GM12878 (cell line): ENCODE measurements around the gene AFAP1. TPM values are rescaled to one million over a fixed set of nuclear protein-coding genes. Genes with fewer than 3 reads are reported as not detected.

Experiments used
- ATAC-seq: fragments of 200-7000 bp; cut with Tn5 transposase; 3 replicates; pipeline ENCODE4 v1.9.1; 2020; ENCODE audit warnings: mild to moderate bottlenecking, moderate library complexity
- BruUV-seq: library from RNA; stranded (reverse); fragments of 400-500 nt; replicated peaks from 2 replicates; lab custom pipeline; 2021; lab: Mats Ljungman, UMichigan
- CTCF ChIA-PET: fragments of 300-600 bp; sonication (Branson Sonifier 250); formaldehyde crosslinking; extraction: SDS; loops from one replicate; lab custom pipeline; 2021; ENCODE audit warnings: inconsistent platforms; lab: Yijun Ruan, JAX
- POLR2A ChIA-PET: fragments of 350-600 bp; formaldehyde crosslinking; extraction: SDS; loops from one replicate; lab custom pipeline; 2021; ENCODE audit warnings: inconsistent platforms; lab: Charles Lee
- RAD21 ChIA-PET: fragments of 300-600 bp; sonication (Branson Sonifier 250); formaldehyde crosslinking; loops from one replicate; lab custom pipeline; 2023; ENCODE audit warnings: antibody characterized with exemption; ENCODE audit not compliant: unreplicated experiment; lab: Charles Lee
- SMC1A ChIA-PET: fragments of 300-600 bp; sonication (Branson Sonifier 250); formaldehyde crosslinking; loops from one replicate; lab custom pipeline; 2023; ENCODE audit not compliant: unreplicated experiment, uncharacterized antibody; lab: Charles Lee
- DNase-seq: peaks from one replicate; pipeline ENCODE4 v3.0.0-alpha.2; 2011; ENCODE audit warnings: low read depth, low spot score
- FAIRE-seq: peaks from 3 replicates; lab custom pipeline; 2011; peaks lifted over from hg19 to GRCh38; lab: Jason Lieb, UNC
- H2AFZ ChIP-seq: 2 replicates; pipeline ENCODE4 v1.6.0; 2011; ENCODE audit warnings: low read depth, low read length, control low read depth; ENCODE audit not compliant: control insufficient read depth
- H3K27ac ChIP-seq: 2 replicates; pipeline ENCODE4 v1.5.1; 2011; ENCODE audit warnings: control low read depth; ENCODE audit not compliant: control insufficient read depth, insufficient read depth
- H3K27me3 ChIP-seq, 2 experiments: replicated peaks in 1 of 2; 2 replicates each; pipeline versions ENCODE4 v1.6.0 to v1.6.1; 2011; ENCODE audit warnings: low read length in 1 of 2; ENCODE audit not compliant: control insufficient read depth in 2 of 2, insufficient read depth in 2 of 2
- H3K36me3 ChIP-seq, 2 experiments: 2 replicates each; pipeline ENCODE4 v1.5.1; 2011; ENCODE audit warnings: low read length in 1 of 2; ENCODE audit not compliant: control insufficient read depth in 2 of 2, insufficient read depth in 2 of 2
- H3K4me1 ChIP-seq: 2 replicates; pipeline ENCODE4 v1.6.1; 2011; ENCODE audit warnings: mild to moderate bottlenecking, low read length, moderate library complexity, mixed read lengths; ENCODE audit not compliant: control insufficient read depth, insufficient read depth
- H3K4me2 ChIP-seq: 2 replicates; pipeline ENCODE4 v1.6.0; 2011; ENCODE audit warnings: control low read depth; ENCODE audit not compliant: control insufficient read depth, insufficient read depth
- H3K4me3 ChIP-seq: fragments of 200-600 bp; sonication (generic); 2 replicates; pipeline ENCODE4 v1.5.1; 2016
- H3K79me2 ChIP-seq: 2 replicates; pipeline ENCODE4 v1.6.0; 2011; ENCODE audit warnings: low read length; ENCODE audit not compliant: control insufficient read depth, insufficient read depth
- H3K9ac ChIP-seq: 2 replicates; pipeline ENCODE4 v1.8.0; 2011; ENCODE audit warnings: low read length, control low read depth, mixed read lengths; ENCODE audit not compliant: control insufficient read depth, insufficient read depth
- H3K9me3 ChIP-seq: replicated peaks from 3 replicates; pipeline ENCODE4 v1.5.1; 2011; ENCODE audit warnings: mild to moderate bottlenecking, low read length; ENCODE audit not compliant: control insufficient read depth, insufficient read depth
- H4K20me1 ChIP-seq: 2 replicates; pipeline ENCODE4 v1.6.0; 2011; ENCODE audit not compliant: control insufficient read depth, insufficient read depth
- CUX1 ChIP-seq: IDR thresholded peaks from 2 replicates; pipeline ENCODE4 v1.6.1; 2012; ENCODE audit warnings: improper control_type of control experiment, low read depth, low read length; ENCODE audit not compliant: insufficient replicate concordance
- FOXM1 ChIP-seq: IDR thresholded peaks from 2 replicates; pipeline ENCODE4 v1.6.1; 2012; ENCODE audit warnings: low read depth, mild to moderate bottlenecking, inconsistent platforms, low read length, moderate library complexity
- KLF5 ChIP-seq: fragments of 450-650 bp; IDR thresholded peaks from 2 replicates; pipeline ENCODE4 v1.6.1; 2014; ENCODE audit warnings: mild to moderate bottlenecking; ENCODE audit not compliant: partially characterized antibody
- NR2F1 ChIP-seq: fragments of 450-650 bp; conservative IDR thresholded peaks from 2 replicates; pipeline ENCODE4 v1.6.1; 2017; ENCODE audit warnings: mild to moderate bottlenecking
- SRF ChIP-seq, 2 experiments: IDR thresholded peaks; 2 replicates each; pipeline ENCODE4 v1.6.1; 2011; ENCODE audit warnings: low read depth in 2 of 2, low read length in 2 of 2, mild to moderate bottlenecking in 1 of 2, moderate library complexity in 1 of 2
- WGBS: methylation state at CpG from one replicate; pipeline ENCODE4 v1.1.6; 2016; ENCODE audit warnings: low lambda C conversion rate; ENCODE audit not compliant: insufficient replicate concordance, insufficient coverage; ENCODE audit errors: missing lambda C conversion rate; 5-methylcytosine and 5-hydroxymethylcytosine counted together
- in situ Hi-C: fragments of 300-500 bp; cut with MboI; formaldehyde crosslinking; loops from 9 replicates; pipeline ENCODE4 v1.14.3; 2018; ENCODE audit warnings: mixed read lengths
- intact Hi-C: fragments of 100-400 bp; cut with micrococcal nuclease; formaldehyde crosslinking; loops from one replicate; pipeline ENCODE4 v1.14.2; 2022; ENCODE audit not compliant: unreplicated experiment
- polyA plus RNA-seq, 11 experiments: library from polyadenylated mRNA; depleted of rRNA in 4 of 11; unstranded in 6 of 11; stranded (reverse) in 5 of 11; fragments of >200 nt; fragmentation: Nextera tagmentation in 4 of 11; fragmentation: Illumina TruSeq in 1 of 11; extraction: Ambion mirVana in 4 of 11; extraction: Trizol in 1 of 11; gene quantifications; 1 replicate in 1 of 11; 2 replicates in 10 of 11; pipeline versions ENCODE4 v1.2.1 to v1.2.3, GENCODE V29; 2011 to 2016; ENCODE audit warnings: inconsistent platforms in 2 of 11, missing spikeins in 2 of 11, low read depth in 1 of 11
- total RNA-seq, 4 experiments: library from RNA; depleted of rRNA in 3 of 4; stranded (reverse); fragments of >200 nt in 3 of 4; fragmentation: Illumina TruSeq in 1 of 4; extraction: Trizol in 1 of 4; gene quantifications; 2 replicates each; pipeline versions ENCODE4 v1.2.1 to v1.2.3, GENCODE V29; 2013 to 2021

Gene AFAP1
- total and polyA plus RNA-seq, 10 of the 15 experiments (the other 5 are each of a cell fraction or from before 2014, with no cell fraction given): 0.02 to 0.23 (median 0.09) TPM; not detected in 1

GRCh38 chr4:7759216-7759615 lies 180.4 kb downstream of the AFAP1 start (continued):
- TF ChIP-seq SRF (IDR thresholded peaks at IDR 0.05; ENCODE audit: low read depth in 2 of 2, low read length in 2 of 2): no peak

GRCh38 chr4:7758476-7758875 lies 181.2 kb downstream of the AFAP1 start:
- intact Hi-C loops: no loop called here

More at GRCh38 chr4:7758476-7758875, 181.2 kb downstream of the AFAP1 start:
- Histone ChIP-seq H3K9me3 (no peaks in the 10 kb centered on the region), H2AFZ (no peak overlapping the region), H3K9ac (no peak overlapping the region), H3K4me3 (no peak overlapping the region), H3K4me2 (no peak overlapping the region), H3K36me3 (no peaks in the 10 kb centered on the region), H3K27me3 (peaks cover 0 to 2% of the 10 kb centered on the region in 2 experiments; a peak in 2 of 4 replicates), H3K27ac (no peak overlapping the region), H3K4me1 (peaks cover 4% of the 10 kb centered on the region; the same call in 1 of the 2 replicates), H4K20me1 (no peaks in the 10 kb centered on the region), H3K79me2 (no peaks in the 10 kb centered on the region)
- in situ Hi-C loops: no loop called here
- TF ChIP-seq CUX1: no peak
- no peak for TF ChIP-seq FOXM1
- no peak for TF ChIP-seq NR2F1
- no peak for TF ChIP-seq KLF5
- DNase-seq: no peak
- no TSS peak for BruUV-seq
- FAIRE-seq: no peak
- ChIA-PET SMC1A (interaction anchor here (1.0 kb wide), 1 partner anchor 46 kb away, joined by 3 read pairs; no protein-coding TSS in a partner anchor), CTCF (interaction anchor here (1.4 to 3.2 kb wide), 2 partner anchors 44 to 45 kb away, joined by 4 to 12 read pairs; no protein-coding TSS in a partner anchor), RAD21 (no interaction called here), POLR2A (no interaction called here)
- ATAC-seq: no peak
- 38% methylated on average over 11 of the region's 11 CpGs for WGBS
